T-helper 2 cell (primary cell): ENCODE results near the gene TMCO4.
"Not testable (repeated sequence)": the region's sequence is repeated elsewhere in the genome, so short reads cannot be mapped to it uniquely, and the experiment has no call there.

Experiments used
- DNase-seq, 5 experiments: peaks; one replicate each; pipeline versions ENCODE4 v3.0.0 to v3.0.0-alpha.2; 2012 to 2022
- total RNA-seq, 2 donors: gene quantifications; one replicate each; lab custom pipeline; 2026; lab: John Stamatoyannopoulos, UW

TMCO4 gene
- 22.8 to 28.0 reads per million in 2 donors for total RNA-seq

DNA sequence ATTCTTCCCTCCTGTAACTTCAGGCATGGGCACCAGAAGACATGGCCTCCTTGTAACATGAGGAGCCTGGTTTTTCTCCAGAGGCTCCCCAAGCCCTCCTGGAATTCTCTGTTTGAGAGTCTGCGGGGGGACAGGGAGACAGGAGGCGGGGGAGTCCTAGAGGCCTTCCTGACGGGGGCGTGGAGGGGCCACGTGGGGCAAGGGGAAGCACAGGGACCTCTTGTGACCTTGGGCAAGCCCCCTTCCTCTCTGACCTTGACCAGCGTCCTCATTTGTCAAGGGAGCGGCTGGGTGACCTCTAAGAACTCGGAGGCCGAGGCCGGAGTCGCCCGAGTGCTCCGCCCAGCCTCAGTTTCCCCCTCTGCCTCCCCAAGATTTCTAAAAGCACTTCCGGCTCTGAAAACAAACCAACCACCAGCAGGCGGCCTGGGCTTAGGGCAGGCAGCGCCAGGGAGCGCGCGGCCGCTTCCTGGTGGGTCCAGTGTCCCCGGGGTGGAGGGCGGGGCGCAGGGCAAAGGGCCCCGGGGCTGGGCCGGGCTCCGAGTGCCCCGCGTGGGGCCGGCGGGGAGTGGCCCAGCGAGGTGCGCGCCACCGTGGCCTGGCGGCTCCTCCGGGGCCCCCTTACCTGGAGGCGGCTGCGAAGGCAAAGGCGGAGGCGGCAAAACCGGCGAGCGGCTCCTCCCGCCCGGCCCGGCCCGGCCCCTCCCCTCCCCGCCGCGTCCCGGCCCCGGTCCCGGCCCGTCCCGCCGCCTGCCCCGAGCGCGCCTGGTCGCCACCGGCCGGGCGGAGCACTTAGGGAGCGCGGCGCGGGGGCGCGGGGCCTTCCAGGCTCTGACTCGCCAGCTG is at the start of gene TMCO4:
TSS of gene TMCO4 (minus strand) at position 687 of the 846 bp plus-strand sequence. CDS start 19,158 bp downstream, outside the sequence.
- peak; percentile 26 to 76 (median 40) for DNase-seq

DNA sequence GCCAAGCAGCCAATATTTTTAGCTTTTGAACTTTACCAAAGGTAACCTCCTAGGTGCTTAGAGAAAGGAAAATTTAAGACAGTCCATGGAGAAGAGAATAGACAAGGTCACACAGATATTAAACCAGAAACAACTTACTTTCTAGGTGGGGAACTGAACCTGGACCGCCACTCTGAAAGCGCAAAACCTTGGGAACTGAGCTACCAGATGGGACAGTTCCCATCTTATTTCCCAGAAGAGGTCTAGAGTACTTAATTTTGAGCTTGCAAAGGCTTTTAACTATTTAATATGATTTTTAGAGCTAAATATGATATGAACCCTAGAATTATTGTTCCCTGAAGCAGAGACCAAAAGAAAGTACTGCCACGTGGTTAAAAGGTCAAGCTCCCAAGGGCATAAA is 49.6 kb upstream of the TMCO4 start:
- DNase-seq: not testable (repeated sequence)

DNA sequence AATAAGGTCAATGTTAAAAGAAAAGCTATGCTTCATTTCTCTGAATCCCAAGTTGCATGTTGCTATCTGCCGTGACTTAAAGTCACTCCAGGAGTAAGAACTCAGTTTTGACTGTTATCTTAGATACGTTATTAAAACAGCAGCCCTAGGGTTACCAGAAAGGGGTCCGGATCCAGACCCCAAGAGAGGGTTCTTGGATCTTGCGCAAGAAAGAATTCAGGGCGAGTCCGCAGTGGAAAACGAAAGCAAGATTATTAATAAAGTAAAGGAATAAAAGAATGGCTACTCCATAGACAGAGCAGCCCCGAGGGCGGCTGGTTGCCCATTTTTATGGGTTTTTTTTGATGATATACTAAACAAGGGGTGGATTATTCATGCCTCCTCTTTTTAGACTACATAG is 47.6 kb upstream of the TMCO4 start:
- not testable (repeated sequence) for DNase-seq

DNA sequence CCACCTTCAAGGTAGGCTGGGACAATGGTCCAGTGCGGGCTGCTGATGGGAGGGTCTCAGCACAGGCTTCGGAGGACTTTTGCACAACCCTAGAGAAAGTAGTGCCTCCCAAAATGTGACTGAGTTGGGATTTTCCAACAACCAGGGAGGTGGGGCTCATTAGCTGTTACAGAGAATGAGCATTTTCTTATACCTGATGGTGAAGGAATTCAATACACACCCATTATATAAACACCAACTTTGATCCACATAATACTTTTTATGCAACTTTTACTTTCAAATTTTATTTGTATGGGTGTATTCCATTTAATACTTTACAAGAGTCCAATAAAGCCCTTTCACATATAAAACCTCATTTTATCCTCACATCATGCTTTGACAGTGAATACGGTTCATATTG is 46.6 kb upstream of the TMCO4 start:
- no peak for DNase-seq

DNA sequence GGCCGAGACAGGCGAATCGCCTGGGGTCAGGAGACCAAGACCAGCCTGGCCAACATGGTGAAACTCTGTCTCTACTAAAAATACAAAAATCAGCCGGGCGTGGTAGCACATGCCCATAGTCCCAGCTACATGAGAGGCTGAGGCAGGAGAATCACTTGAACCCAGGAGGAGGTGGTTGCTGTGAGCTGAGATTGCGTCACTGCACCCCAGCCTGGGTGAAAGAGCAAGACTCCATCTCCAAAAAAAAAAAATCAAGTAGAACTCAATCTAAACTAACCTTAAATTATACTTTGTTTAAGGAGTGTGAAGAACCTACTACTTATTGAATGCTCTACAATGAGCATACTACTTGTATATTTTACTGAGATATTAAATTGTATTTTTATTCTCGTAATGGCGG is 45.8 kb upstream of the TMCO4 start:
- no peak for DNase-seq

DNA sequence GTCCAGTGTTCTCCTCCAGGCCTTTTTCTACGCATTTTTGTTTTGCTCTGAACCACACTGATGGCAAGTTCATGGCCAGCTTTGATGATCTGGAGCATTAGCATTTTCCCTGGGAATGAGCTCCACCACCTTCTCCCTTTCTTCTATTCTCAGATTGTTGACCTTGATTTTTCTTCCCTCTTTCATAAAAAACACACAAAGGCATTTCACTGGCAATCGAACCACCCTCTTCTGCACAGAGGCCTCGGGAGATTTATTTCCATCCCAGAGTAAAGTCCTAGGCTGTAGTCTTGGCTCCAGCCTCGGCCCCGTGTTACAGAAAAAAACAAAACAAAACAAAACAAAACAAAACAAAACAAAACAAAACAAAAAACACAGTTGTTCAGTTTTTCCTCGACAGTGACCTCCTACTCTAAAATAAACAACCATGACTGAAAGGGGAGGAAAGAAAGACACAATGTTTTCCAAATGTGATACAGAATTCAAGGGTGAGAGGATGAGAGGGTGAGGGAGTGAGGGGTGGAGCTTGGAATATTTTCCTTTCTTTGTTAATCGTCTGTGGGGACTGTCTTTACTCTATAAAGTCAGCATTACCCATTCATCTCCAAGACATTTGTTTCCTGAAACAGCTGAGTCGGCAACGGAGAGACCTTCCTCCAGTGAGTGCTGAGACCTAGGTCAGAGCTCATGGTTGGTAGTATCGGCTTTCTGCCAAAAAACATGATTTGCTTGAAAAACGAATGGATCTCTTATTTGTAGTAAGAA is 45.2 kb upstream of the TMCO4 start:
- no peak for DNase-seq

DNA sequence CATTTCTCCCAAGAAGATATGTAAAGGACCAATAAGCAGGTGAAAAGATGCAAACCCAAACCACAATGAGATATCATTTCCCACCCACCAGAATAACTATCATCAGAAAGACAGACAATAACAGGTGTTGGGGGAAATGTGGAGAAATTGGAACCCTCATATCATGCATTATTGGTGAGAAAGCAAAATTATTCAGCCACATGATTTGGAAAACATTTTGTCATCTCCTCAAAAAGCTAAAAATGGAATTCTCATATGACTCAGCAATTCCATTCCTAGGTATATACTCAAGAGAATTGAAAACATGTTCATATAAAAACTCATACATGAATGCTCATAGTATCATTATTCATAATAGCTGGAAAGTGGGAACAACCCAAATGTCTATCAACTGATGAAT is 40.5 kb upstream of the TMCO4 start:
- DNase-seq: no peak

DNA sequence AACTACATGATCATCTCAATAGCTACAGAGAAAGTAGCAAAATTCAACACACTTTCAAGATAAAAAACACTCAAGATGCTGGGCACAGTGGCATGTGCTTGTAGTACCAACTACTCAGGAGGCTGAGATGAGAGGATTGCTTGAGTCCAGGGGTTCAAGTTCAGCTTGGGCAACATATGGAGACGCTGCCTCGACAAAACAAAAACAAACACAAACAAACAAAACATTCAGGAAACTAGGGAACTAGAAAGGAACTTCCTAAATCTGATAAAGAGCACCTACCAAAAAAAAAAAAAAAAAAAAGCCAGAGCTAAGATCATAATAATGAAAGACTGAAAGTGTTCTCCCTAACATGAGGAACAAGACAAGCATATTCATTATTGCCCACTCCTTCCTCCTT is 38.1 kb upstream of the TMCO4 start:
- no peak for DNase-seq

DNA sequence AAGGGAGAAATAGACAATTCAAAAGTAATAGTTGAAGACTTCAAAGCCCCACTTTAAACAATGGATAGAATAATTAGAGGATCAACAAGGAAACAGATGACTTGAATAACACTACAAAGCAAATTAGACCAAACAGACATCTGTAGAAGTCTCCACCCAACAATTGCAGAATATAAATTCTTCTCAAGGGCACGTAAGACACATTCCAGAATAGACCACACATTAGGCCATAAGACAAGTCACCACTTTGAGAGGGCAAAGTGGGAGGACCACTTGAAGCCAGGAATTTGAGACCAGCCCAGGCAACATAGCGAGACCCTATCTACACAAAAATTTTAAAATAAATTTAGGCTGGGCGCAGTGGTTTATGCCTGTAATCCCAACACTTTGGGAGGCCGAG is 35.9 kb upstream of the TMCO4 start:
- no peak for DNase-seq

DNA sequence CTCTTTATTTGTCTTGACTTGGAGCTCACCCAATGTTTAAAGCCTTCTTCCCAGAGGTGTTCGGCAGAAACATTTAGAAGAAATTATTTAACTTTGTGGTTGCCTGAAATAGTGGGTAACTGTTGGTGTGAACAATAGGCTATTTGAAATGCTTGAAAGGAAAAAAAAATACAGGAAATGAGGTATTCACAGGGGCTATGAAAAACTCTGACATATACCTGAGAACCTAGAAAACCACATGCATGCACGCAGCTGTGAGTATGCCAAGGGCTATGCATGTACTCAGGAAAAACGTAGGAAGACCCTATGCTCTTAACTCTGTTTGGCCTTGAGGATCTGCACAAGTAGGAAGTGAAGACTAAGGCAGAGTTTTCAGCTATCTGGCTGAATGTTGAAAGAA is 31.7 kb upstream of the TMCO4 start:
- no peak for DNase-seq

DNA sequence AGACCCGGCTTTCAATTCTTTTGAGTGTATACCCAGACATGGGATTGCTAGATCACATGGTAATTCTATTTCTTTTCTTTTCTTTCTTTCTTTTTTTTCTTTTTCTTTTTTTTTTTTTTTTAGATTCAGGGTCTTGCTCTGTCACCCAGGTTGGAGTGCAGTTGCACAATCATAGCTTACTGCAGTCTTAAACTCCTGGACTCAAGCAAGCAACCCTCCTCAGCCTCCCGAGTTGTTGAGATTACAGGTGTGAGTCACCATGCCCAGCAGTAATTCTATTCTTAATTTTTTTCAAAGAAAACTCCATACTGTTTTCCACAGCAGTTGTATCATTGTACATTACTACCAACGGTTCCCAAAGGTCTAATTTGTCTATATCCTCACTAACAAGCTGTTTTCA is 28.8 kb upstream of the TMCO4 start:
- DNase-seq: no peak

DNA sequence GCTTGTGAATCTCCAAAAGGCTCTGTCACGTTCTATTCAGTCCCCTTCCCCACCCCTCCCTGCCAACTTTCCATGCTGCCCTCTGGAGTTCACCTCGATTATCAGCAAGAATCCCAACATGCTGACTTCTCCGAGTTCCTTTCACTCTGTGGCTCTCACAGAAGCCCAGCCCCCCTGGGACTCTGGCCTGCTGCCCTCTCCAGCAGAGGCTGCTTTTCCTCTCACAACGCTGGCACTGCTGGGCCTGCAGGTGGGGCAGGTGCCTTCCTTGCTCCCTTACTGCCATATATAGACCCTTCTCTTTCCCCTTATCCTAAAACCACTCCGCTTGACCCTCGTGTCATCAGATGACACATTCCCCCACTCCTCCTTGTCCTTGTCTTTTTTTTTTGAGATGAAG is 25.6 kb upstream of the TMCO4 start:
- no peak for DNase-seq

DNA sequence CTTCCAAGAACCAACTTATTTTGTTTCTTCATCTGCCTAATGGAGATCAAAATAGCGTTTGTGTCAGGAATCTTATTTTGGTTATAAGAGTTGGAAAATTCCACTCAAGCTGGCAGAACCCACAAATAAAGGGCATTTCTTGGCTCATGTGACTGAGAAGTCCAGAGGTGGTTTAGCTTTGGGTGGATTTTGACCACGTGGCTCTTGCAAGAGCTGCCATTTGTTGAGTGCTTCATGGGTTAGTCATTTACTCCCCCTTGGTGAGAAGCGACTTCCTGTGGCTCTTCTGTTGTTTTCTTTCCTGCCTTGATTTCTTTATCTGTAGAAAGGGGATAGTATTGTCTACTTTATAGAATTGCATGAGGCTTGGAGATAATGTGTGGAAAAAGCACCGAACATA is 24.8 kb upstream of the TMCO4 start:
- DNase-seq: peak in 1 of 5 experiments; percentile 58

DNA sequence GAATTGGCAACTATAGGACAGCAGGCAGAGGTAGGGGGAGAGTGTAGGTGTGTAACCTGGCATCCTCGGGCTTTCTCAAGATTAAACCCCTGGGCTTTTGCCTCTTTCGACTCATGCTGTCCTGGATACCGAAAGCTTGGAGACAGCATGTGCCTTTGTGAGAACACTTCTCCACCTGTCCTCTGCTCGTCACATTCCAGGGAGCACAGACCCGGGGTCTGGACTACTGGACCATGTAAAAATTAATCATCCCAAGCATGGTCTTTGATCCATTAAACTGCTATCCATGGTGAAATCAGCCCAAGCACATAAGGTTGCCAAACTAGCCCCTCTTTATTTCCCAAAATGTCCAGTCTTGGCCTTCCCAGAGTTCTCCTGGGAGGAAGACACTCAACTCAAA is 24.3 kb upstream of the TMCO4 start:
- DNase-seq: no peak

DNA sequence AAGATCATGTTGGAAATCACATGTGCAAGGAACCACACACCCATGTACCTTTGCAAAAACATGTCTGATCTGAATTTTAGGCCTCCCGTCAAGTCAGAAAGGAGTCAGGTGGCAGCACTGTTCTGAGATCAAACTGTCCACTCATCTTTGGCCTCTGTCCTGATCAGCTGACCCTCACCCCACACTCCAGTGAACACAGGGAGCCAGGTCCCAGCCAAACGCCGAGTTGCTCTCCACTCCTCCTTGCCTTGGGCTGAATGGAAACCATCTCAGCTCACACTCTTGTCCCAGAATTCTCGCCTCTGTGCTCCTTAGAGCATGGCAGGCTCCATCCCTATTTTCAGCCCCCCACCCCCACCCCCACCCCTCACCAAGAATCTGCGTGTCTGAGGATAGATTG is 20.0 kb upstream of the TMCO4 start:
- no peak for DNase-seq

DNA sequence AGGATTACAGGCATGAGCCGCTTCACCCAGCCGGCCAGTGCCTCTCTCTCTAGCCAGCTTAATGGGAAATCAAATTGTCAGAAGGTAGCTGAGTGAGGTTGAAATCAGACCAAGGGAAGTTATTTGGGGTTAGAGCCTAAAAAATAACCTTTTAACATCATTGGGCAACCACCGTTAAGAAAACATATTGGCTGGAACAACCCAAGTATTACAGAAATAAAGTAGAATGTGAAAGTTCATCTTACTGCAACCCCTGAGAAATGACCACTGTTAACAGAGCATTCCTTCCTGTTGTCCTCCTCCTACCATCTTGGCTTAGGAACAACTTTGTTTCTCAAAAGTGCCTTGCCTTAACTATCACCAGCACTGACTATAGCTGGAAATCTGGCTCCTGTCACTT is 18.6 kb upstream of the TMCO4 start:
- no peak for DNase-seq

DNA sequence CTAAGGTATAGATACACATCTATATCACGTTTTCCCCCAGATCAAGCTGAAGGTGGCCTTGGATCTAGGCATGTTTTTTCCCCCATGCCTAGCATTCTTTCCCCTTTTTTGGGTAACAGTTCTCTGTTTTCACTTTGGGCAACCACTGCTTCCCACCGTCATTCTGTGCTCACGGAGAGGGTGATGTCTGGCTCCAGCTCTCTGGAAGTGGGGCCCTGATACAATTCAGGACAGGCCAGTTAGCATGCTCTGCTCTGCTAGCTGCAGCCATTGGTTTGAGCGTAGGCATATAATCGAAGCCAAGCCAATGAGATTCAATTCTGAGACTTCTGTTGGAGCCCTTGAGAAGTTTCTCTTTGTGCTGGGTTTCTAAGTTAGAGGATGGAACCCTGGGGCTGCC is 17.4 kb upstream of the TMCO4 start:
- DNase-seq: no peak

DNA sequence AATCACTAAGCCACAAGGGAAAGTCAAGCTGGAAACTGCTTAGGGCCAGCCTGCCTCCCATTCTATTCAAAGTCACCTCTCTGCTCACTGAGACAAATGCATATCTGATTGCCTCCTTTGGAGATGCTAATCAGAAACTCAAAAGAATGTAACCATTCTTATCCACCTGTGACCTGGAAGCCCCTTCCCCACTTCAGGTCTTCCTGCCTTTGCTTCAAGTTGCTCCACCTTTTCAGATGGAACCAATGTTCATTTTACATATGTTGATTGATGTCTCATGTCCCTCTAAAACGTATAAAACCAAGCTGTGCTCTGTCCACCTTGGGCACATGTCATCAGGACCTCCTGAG is 17.0 kb upstream of the TMCO4 start:
- DNase-seq: not testable (repeated sequence)

DNA sequence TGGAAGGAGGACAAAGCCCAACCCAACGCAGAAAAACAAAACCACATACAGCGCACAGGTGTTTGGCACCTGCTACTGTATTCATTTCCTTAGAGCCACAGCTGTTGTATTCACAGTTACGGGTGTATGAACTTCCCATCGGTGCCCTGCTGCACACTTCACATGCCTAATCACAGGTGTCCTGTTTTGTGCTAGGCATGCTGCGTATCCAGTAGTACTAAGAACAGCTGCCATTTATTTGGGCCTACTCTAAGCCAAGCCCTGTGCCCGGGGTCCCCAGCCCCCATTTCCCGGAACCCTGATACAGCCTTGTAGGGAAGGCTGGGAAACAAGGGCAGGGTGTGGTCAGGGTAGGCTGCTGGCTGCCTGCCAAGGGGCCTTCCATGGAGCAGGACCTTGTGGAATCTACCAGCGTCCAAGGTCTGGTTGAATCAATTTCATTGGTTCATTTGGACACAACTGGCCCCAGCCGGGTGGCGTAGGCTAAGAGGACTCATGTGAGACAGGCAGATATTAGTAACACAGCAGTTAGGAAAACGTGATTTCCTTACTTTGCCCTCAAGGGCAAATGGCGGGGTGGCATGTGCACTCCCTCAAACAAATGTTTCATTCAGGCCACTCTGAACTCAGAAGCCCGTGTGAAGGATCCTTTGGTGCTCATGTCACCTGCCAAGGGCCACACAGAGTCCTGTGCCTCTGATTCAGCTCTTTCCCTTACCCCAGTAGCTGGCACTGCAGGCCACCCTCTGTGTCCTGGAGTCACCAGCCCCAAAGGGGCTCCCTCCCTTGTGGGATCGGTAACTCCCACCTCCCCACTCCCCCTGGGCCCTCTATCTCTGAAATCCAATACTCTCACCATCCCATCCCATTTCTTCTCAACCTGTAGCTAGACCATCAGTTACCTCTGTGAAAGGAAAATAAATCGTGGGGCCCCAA is 16.4 kb upstream of the TMCO4 start:
- no peak for DNase-seq

DNA sequence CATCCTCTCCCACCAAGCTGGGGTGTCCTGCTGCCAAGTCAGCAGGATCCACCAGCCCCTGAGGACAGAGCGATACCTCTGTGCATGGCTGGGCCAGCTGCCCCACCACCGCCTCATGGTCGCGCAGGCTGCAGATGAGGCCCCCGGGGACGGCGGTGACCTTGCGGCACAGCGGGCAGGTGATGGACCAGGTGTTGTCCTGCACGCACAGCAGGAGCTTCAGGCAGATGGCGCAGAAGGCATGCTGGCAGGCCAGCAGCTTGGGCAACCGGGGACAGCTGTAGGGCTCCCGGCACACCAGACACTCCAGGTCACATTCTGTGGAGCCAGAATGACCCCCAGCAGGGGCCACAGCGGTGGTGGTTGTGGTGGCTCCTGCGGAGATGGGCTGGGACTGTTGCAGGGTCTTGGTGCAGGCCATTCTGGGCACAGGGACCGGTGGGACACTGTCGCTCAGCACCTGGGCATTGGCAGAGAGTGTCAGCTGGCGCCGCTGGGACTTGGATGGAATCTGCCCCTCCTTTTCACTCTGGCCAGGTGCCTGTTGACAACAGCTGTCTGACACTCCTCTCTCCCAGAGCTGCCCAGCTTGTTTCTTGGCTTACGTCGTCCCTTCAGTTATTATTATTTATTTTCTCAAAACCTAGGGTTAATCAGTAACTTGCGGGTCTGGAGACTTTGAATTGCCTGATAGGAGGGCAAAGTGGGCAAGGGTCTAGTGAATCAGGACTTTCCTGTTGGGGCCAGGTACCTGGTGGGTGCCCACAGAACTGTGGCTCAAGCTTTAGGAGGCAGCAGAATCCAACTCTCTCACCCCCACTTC is 15.2 kb upstream of the TMCO4 start, which contains the start of gene RNF186:
TSS of gene RNF186 (minus strand) at position 603 of the 823 bp plus-strand sequence. CDS start at position 421, 182 bp downstream.
- DNase-seq: no peak

DNA sequence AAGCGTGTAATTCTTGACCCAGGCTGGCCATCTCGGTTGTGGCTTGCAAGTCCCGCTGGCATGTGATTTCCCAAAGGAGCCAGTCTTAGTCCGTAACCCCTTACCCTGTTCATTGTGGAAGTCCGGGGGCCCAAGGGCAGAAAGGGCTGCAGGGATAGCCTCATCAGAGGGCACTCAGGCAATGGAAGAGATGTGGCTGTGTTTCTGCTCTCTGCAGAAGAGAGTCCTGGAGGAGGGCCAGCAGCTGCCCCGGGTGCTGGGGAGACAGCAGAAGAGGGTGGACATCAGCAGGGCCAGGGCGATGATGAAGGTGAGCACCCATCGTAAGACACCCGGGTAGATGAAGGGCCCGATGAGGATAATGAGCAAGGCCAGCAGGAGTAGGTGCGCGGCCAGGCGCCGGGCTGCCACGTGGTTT is 14.5 kb upstream of the TMCO4 start:
- no peak for DNase-seq

DNA sequence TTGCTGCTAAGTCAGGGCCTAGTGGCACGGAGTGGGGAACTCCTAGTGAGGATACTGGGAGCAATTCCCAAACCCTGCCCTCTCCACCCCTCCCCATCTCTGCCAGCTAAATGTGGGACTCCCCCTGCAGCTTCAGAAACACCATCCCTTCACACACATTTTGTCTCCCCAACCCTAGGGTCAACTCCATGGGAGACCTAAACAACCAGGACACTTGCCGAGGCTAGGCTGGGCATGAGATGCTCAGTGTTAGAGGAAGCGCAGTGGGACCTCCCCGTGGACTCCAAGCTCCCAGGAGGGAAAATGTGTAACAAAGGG is 13.9 kb upstream of the TMCO4 start:
- DNase-seq: no peak
